PC-9 (cell line): ENCODE results near the gene EXD2. TPM values are rescaled to one million over a fixed set of nuclear protein-coding genes. Genes with fewer than 3 reads are reported as not detected.

Source experiments
- BruUV-seq: library from RNA; stranded (reverse); fragments of 400-500 nt; replicated peaks from 2 replicates; lab custom pipeline; 2021; lab: Mats Ljungman, UMichigan
- CTCF ChIA-PET: fragments of 300-600 bp; sonication (Branson Sonifier 250); formaldehyde crosslinking; loops from one replicate; lab custom pipeline; 2022; ENCODE audit warnings: antibody characterized with exemption; lab: Charles Lee
- POLR2A ChIA-PET: fragments of 300-600 bp; sonication (Branson Sonifier 250); formaldehyde crosslinking; loops from one replicate; lab custom pipeline; 2022; ENCODE audit warnings: antibody characterized with exemption; ENCODE audit not compliant: unreplicated experiment; lab: Charles Lee
- DNase-seq, 2 experiments: peaks; one replicate each; pipeline versions ENCODE4 v3.0.0 to v3.0.0-alpha.2; 2015 to 2022; ENCODE audit warnings: mixed read lengths in 1 of 2
- H2AFZ ChIP-seq: fragments of 200-600 bp; sonication (generic); 2 replicates; pipeline ENCODE4 v1.8.1; 2017; ENCODE audit warnings: antibody characterized with exemption
- H3F3A ChIP-seq: fragments of 200-600 bp; sonication (generic); 2 replicates; pipeline ENCODE4 v1.8.1; 2017; ENCODE audit warnings: antibody characterized with exemption, mild to moderate bottlenecking, low read depth; ENCODE audit not compliant: insufficient read depth
- H3K27ac ChIP-seq: fragments of 200-600 bp; sonication (generic); 2 replicates; pipeline ENCODE4 v1.6.1; 2016; ENCODE audit warnings: mixed run types
- H3K27me3 ChIP-seq: fragments of 200-600 bp; sonication (generic); 2 replicates; pipeline ENCODE4 v1.6.1; 2016; ENCODE audit warnings: low read depth, mixed run types; ENCODE audit not compliant: insufficient read depth
- H3K36me3 ChIP-seq: fragments of 200-600 bp; sonication (generic); 2 replicates; pipeline ENCODE4 v1.6.1; 2016; ENCODE audit warnings: low read depth, mixed run types
- H3K4me1 ChIP-seq: fragments of 200-600 bp; sonication (generic); replicated peaks from 2 replicates; pipeline ENCODE4 v1.6.1; 2016; ENCODE audit warnings: mixed run types; ENCODE audit not compliant: insufficient read depth
- H3K4me2 ChIP-seq: fragments of 200-600 bp; sonication (generic); 2 replicates; pipeline ENCODE4 v1.6.1; 2017; ENCODE audit warnings: mixed run types
- H3K4me3 ChIP-seq: fragments of 200-600 bp; sonication (generic); 2 replicates; pipeline ENCODE4 v1.6.1; 2016; ENCODE audit warnings: mixed run types
- H3K79me2 ChIP-seq: fragments of 200-600 bp; sonication (generic); 2 replicates; pipeline ENCODE4 v1.6.1; 2017; ENCODE audit warnings: low read depth, mixed run types
- H3K9me2 ChIP-seq: fragments of 200-600 bp; sonication (generic); 2 replicates; pipeline ENCODE4 v1.8.1; 2017; ENCODE audit warnings: mild to moderate bottlenecking; ENCODE audit not compliant: insufficient read depth
- H3K9me3 ChIP-seq: fragments of 200-600 bp; sonication (generic); 2 replicates; pipeline ENCODE4 v1.8.1; 2016; ENCODE audit warnings: low read depth; ENCODE audit not compliant: insufficient read depth
- H4K20me1 ChIP-seq: fragments of 200-600 bp; sonication (generic); 2 replicates; pipeline ENCODE4 v1.8.1; 2017; ENCODE audit not compliant: insufficient read depth
- EZH2 ChIP-seq: fragments of 200-600 bp; sonication (generic); IDR thresholded peaks from 2 replicates; pipeline ENCODE4 v1.8.0; 2017; ENCODE audit warnings: antibody characterized with exemption, low read depth
- intact Hi-C: fragments of 100-400 bp; cut with micrococcal nuclease; formaldehyde crosslinking; loops from one replicate; pipeline ENCODE4 v1.10.0; 2022; ENCODE audit not compliant: unreplicated experiment
- total RNA-seq: library from RNA; stranded (reverse); gene quantifications from 2 replicates; pipeline ENCODE4 v1.2.3, GENCODE V29; 2021
- TF ChIP-seq, protein P1 (sequence below): fragments of 200-600 bp; sonication (generic); conservative IDR thresholded peaks from 2 replicates; pipeline ENCODE4 v1.6.1; 2017; ENCODE audit warnings: mixed run types, antibody characterized with exemption, mild to moderate bottlenecking, moderate library complexity

EXD2 gene
- total RNA-seq, 1 experiment from 2014 or later = 21.4 TPM

DNA sequence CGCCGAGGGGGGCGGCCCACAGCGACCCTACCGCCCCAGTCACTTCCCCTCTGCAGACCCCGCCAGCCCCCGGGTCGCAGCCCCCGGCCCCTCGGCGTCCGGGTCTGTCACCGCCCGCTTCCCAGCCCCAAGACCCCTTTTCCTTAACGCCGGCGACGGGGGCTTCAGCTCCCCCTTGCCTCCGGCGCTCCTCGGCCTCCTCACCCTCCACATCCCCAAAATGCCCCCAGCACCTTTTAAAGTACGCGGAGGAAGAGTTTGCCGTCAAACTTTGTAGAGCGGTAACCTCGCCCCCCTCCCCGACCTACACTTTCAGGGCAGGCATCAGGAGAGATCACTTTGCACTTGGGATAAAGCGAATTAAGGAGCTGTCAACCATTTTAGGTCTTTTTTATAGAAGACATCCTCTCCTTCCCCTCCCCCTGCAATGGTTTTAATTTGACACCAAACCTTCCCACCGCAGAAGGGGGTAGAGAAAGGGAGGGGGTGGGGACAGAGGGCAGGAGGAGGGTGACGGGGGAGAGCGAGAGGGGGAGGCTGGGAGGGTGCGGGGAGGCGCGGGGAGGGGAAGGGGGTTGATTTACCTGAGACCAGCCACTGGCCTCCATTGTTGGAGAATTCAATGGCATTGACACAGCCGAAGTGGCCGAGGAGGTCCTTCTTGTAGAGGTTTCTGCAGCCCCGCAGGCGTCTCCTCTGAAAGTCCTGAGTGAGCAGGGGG, 39.0 kb upstream of the EXD2 start:
- peak overlapping the region; percentile 94 for H2AFZ ChIP-seq
- H3K36me3 ChIP-seq = peaks cover 19% of the 10 kb centered on the region; the same call in 1 of the 2 replicates
- CTCF ChIA-PET = interaction anchor here (0.5 to 0.8 kb wide), 10 partner anchors 9 to 1992 kb away, joined by 3 to 17 read pairs (median 4); no protein-coding TSS in a partner anchor
- H4K20me1 ChIP-seq = peaks cover 5% of the 10 kb centered on the region; the same call in 1 of the 2 replicates
- no peaks in the 10 kb centered on the region for H3K9me2 ChIP-seq
- H3K4me2 ChIP-seq = peak overlapping the region; percentile 87
- peaks cover 47% of the 10 kb centered on the region for H3K79me2 ChIP-seq
- TF ChIP-seq, protein P1, sequence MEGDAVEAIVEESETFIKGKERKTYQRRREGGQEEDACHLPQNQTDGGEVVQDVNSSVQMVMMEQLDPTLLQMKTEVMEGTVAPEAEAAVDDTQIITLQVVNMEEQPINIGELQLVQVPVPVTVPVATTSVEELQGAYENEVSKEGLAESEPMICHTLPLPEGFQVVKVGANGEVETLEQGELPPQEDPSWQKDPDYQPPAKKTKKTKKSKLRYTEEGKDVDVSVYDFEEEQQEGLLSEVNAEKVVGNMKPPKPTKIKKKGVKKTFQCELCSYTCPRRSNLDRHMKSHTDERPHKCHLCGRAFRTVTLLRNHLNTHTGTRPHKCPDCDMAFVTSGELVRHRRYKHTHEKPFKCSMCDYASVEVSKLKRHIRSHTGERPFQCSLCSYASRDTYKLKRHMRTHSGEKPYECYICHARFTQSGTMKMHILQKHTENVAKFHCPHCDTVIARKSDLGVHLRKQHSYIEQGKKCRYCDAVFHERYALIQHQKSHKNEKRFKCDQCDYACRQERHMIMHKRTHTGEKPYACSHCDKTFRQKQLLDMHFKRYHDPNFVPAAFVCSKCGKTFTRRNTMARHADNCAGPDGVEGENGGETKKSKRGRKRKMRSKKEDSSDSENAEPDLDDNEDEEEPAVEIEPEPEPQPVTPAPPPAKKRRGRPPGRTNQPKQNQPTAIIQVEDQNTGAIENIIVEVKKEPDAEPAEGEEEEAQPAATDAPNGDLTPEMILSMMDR = no peak
- no peak for TF ChIP-seq EZH2
- no peaks in the 10 kb centered on the region for H3K9me3 ChIP-seq
- intact Hi-C loops = loop anchor here (2.0 to 5.0 kb wide), 2 partner anchors 38 to 175 kb away; partner anchors contain the start of genes ACTN1 and EXD2
- peak overlapping the region; percentile 47; the same call in 1 of the 2 replicates for H3K27ac ChIP-seq
- H3K4me1 ChIP-seq = peaks cover 17% of the 10 kb centered on the region
- H3F3A ChIP-seq = peaks cover 16% of the 10 kb centered on the region
- no peak for DNase-seq
- H3K27me3 ChIP-seq = no peaks in the 10 kb centered on the region
- peak overlapping the region; percentile 95 for H3K4me3 ChIP-seq
- POLR2A ChIA-PET = interaction anchor here (0.7 kb wide), 1 partner anchor 964 kb away, joined by 5 read pairs; no protein-coding TSS in a partner anchor
- BruUV-seq = no TSS peak

DNA sequence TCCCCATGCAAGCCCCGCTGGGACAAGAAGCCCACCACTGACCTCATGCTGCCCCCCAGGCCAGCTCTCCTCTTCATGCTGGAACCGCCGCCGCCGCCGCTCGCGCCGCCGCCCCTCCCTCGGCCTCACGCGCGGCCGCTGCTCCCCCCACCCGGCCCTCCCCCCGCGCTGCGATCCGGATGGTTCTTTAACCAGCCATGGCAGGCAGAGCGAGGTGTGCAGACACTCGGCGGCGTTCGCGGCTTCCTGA, 38.5 kb upstream of the EXD2 start, which contains the start of gene DCAF5:
Gene DCAF5 (minus strand): TSS at position 218 of the 250 bp plus-strand sequence. CDS start 141 bp downstream, at position 77.
- Histone ChIP-seq H2AFZ (peak within 1 kb of the TSS; percentile 94), H3K27me3 (no peaks in the 10 kb centered on the region), H3K79me2 (peaks cover 42% of the 10 kb centered on the region), H3K36me3 (peaks cover 15% of the 10 kb centered on the region; the same call in 1 of the 2 replicates), H3K9me3 (no peaks in the 10 kb centered on the region), H3K27ac (peak within 1 kb of the TSS; percentile 47), H3K4me2 (peak within 1 kb of the TSS; percentile 87), H3K4me1 (peaks cover 17% of the 10 kb centered on the region), H3F3A (peaks cover 16% of the 10 kb centered on the region), H3K4me3 (peak within 1 kb of the TSS; percentile 95), H4K20me1 (peaks cover 5% of the 10 kb centered on the region; the same call in 1 of the 2 replicates), H3K9me2 (no peaks in the 10 kb centered on the region)
- BruUV-seq = no TSS peak
- ChIA-PET CTCF (interaction anchor here (0.5 to 0.7 kb wide), 3 partner anchors 32 to 1244 kb away, joined by 3 to 5 read pairs (median 4); no protein-coding TSS in a partner anchor), POLR2A (interaction anchor here (0.7 kb wide), 2 partner anchors 24 to 963 kb away, joined by 5 read pairs; no protein-coding TSS in a partner anchor)
- DNase-seq = peak in 1 of 2 experiments; percentile 83
- intact Hi-C loops = loop anchor here (2.0 to 5.0 kb wide), 2 partner anchors 38 to 176 kb away; partner anchors contain the start of genes ACTN1 and EXD2
- TF ChIP-seq EZH2 = no peak
- TF ChIP-seq, protein P1 = no peak

DNA sequence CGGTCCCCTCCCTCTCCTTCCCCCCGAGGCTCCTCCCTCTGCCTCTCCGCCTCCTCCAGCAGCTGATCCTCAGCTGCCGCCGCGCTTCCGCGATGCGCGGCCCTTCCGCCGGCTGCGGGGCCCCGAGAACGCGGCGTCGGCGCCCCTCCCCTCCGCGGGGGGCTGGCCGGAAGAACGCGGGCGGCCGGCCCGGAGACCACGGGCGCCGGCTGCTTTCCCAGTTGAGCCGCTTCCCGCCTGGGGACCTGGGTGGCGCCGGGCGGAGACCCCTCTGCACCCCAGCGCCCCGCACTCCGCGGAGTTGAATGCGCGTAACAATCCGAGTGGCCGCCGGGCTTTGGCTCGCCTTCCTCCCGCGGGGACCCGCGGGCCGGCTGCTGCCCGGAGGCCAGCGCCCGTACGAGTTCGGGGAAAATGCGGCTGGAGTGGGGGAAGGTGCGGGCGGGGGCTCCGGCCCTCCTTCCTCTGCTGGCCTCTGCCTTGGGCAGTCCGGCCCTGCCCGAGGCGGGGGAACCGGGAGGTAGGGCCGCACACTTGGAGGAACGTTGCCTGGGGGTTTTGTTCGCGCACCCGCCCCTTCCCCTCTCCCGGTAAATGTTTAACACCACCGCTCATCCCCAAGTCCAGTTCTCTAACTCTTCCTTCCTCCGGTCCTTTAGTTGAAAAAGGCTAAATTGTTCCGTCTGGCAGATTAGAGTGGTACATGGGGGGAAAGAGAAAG, 38.0 kb upstream of the EXD2 start:
- intact Hi-C loops = loop anchor here (2.0 to 5.0 kb wide), 2 partner anchors 37 to 176 kb away; partner anchors contain the start of genes ACTN1 and EXD2
- peaks cover 10% of the 10 kb centered on the region; the same call in 1 of the 2 replicates for H3K36me3 ChIP-seq
- peaks cover 37% of the 10 kb centered on the region for H3K79me2 ChIP-seq
- H3K4me1 ChIP-seq = peaks cover 17% of the 10 kb centered on the region
- H4K20me1 ChIP-seq = peaks cover 5% of the 10 kb centered on the region; the same call in 1 of the 2 replicates
- H3K27ac ChIP-seq = no peak overlapping the region
- BruUV-seq = no TSS peak
- ChIA-PET POLR2A (interaction anchor here (0.7 kb wide), 1 partner anchor 24 kb away, joined by 5 read pairs; no protein-coding TSS in a partner anchor), CTCF (interaction anchor here (0.6 to 0.7 kb wide), 2 partner anchors 32 to 1245 kb away, joined by 3 to 5 read pairs; no protein-coding TSS in a partner anchor)
- H3K4me2 ChIP-seq = peak overlapping the region; percentile 87
- H3K9me2 ChIP-seq = no peaks in the 10 kb centered on the region
- H2AFZ ChIP-seq = peak overlapping the region; percentile 94
- H3K4me3 ChIP-seq = peak overlapping the region; percentile 95
- no peaks in the 10 kb centered on the region for H3K27me3 ChIP-seq
- H3K9me3 ChIP-seq = no peaks in the 10 kb centered on the region
- H3F3A ChIP-seq = peaks cover 16% of the 10 kb centered on the region
- TF ChIP-seq EZH2 = no peak
- TF ChIP-seq, protein P1 = no peak
- peak in 1 of 2 experiments; percentile 92 for DNase-seq
